PC-9 (cell line): ENCODE results near the gene WDR20.

Experiments
- CTCF ChIP-seq: fragments of 200-600 bp; sonication (generic); conservative IDR thresholded peaks from 2 replicates; pipeline ENCODE4 v1.6.1; 2017; ENCODE audit warnings: mixed run types, antibody characterized with exemption, mild to moderate bottlenecking, moderate library complexity
- EZH2 ChIP-seq: fragments of 200-600 bp; sonication (generic); IDR thresholded peaks from 2 replicates; pipeline ENCODE4 v1.8.0; 2017; ENCODE audit warnings: antibody characterized with exemption, low read depth

GRCh38 chr14:102178806-102179205 lies 39.1 kb downstream of the WDR20 start:
- TF ChIP-seq CTCF (no peak), EZH2 (no peak)
